Measurements from ENCODE around the gene SYCP3.

DNA sequence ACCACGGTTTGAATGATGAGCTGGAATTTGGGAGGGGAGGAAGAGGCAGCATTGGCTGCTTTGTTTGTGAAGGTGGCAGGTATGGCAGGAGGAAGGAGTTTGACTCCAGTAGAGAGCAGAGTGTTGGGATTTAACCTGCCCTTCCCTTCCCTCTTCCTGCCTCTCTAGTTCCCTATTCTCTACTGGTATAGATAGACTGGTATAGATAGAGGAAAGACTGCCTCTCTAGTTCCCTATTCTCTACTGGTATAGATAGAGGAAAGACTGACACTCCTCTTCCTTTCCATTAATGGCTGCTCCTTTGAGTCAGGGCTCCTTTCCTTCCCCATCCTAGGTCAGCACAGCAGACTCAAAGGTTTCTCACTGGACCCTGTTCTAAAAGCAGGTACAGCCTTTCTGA lies 8.4 kb upstream of the SYCP3 start:
- TF ChIP-seq POLR2AphosphoS5 (IDR thresholded peaks at IDR 0.05; ENCODE audit: low read depth, low read length) (no peak), BCL11A (IDR thresholded peaks at IDR 0.05; ENCODE audit: low read depth in 2 of 2, low read length in 2 of 2) (no peak), GABPA (IDR thresholded peaks at IDR 0.05; ENCODE audit: borderline replicate concordance, insufficient read depth, low read length) (no peak), MAFK (IDR thresholded peaks at IDR 0.05; ENCODE audit: low read depth, low read length) (no peak), CHD2 (IDR thresholded peaks at IDR 0.05; ENCODE audit: low read length) (no peak), SIRT6 (IDR thresholded peaks at IDR 0.05; ENCODE audit: low read length) (no peak), YY1 (IDR thresholded peaks at IDR 0.05; ENCODE audit: low read depth, low read length) (no peak), JUN (IDR thresholded peaks at IDR 0.05; ENCODE audit: low read depth, low read length) (no peak), ZNF274 (IDR thresholded peaks at IDR 0.05; ENCODE audit: borderline replicate concordance, extremely low read depth, low read length) (no peak), KDM5A (IDR thresholded peaks at IDR 0.05; ENCODE audit: low read length) (no peak)
- TF ChIP-seq, protein P1, sequence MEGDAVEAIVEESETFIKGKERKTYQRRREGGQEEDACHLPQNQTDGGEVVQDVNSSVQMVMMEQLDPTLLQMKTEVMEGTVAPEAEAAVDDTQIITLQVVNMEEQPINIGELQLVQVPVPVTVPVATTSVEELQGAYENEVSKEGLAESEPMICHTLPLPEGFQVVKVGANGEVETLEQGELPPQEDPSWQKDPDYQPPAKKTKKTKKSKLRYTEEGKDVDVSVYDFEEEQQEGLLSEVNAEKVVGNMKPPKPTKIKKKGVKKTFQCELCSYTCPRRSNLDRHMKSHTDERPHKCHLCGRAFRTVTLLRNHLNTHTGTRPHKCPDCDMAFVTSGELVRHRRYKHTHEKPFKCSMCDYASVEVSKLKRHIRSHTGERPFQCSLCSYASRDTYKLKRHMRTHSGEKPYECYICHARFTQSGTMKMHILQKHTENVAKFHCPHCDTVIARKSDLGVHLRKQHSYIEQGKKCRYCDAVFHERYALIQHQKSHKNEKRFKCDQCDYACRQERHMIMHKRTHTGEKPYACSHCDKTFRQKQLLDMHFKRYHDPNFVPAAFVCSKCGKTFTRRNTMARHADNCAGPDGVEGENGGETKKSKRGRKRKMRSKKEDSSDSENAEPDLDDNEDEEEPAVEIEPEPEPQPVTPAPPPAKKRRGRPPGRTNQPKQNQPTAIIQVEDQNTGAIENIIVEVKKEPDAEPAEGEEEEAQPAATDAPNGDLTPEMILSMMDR (IDR thresholded peaks at IDR 0.05; ENCODE audit: control extremely low read depth in 1 of 3, insufficient read depth in 1 of 3, low read depth in 1 of 3, low read length in 3 of 3) = no peak

All from H1 (cell line).